ENCODE measurements around the gene ST8SIA6. TPM values are rescaled to one million over a fixed set of nuclear protein-coding genes. Genes with fewer than 3 reads are reported as not detected.
"Not testable (repeated sequence)": the region's sequence is repeated elsewhere in the genome, so short reads cannot be mapped to it uniquely, and the experiment has no call there.

Gene ST8SIA6
- total RNA-seq, 2 experiments from 2014 or later: not detected

DNA sequence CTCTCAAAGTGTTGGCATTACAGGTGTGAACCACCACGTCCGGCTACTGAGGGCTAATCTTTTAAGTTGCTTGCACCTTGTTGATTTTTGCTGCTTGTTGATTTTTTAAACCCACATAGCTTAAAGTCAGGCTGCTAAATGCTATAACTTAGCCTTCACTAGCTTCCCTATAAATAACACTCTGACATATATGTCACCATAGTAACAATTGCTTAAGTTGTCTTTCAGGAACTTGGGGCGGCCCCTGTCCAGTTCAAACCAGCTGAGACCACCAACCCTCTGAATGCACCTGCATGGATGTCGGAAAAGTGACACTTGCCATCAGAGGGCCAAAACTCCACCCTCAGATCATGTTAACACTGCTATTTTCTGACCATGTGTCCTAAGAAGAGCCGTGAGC, 47.3 kb downstream of the ST8SIA6 start:
- ChIA-PET POLR2A (no interaction called here), CTCF (ENCODE audit: unreplicated experiment) (no interaction called here)
- Histone ChIP-seq H2AFZ (ENCODE audit: low read length) (no peak overlapping the region), H4K20me1 (ENCODE audit: insufficient read depth, low read length) (no peaks in the 10 kb centered on the region), H3K79me2 (ENCODE audit: insufficient read depth, low read depth, low read length) (no peaks in the 10 kb centered on the region), H3K9me2 (ENCODE audit: insufficient read depth, low read length) (no peaks in the 10 kb centered on the region), H3K36me3 (ENCODE audit: insufficient read depth, low read length) (no peaks in the 10 kb centered on the region), H3K9me3 (ENCODE audit: low read length) (no peaks in the 10 kb centered on the region), H3K4me2 (ENCODE audit: low read length) (no peak overlapping the region), H3K4me3 (ENCODE audit: low read depth, low read length, poor library complexity, severe bottlenecking) (no peak overlapping the region), H3K4me1 (ENCODE audit: insufficient read depth, low read length, poor library complexity, severe bottlenecking) (no peaks in the 10 kb centered on the region), H3K27ac (ENCODE audit: low read depth, low read length, poor library complexity, severe bottlenecking) (no peak overlapping the region)
- intact Hi-C loops (cut with micrococcal nuclease; ENCODE audit: unreplicated experiment): no loop called here
- TF ChIP-seq, protein P1, sequence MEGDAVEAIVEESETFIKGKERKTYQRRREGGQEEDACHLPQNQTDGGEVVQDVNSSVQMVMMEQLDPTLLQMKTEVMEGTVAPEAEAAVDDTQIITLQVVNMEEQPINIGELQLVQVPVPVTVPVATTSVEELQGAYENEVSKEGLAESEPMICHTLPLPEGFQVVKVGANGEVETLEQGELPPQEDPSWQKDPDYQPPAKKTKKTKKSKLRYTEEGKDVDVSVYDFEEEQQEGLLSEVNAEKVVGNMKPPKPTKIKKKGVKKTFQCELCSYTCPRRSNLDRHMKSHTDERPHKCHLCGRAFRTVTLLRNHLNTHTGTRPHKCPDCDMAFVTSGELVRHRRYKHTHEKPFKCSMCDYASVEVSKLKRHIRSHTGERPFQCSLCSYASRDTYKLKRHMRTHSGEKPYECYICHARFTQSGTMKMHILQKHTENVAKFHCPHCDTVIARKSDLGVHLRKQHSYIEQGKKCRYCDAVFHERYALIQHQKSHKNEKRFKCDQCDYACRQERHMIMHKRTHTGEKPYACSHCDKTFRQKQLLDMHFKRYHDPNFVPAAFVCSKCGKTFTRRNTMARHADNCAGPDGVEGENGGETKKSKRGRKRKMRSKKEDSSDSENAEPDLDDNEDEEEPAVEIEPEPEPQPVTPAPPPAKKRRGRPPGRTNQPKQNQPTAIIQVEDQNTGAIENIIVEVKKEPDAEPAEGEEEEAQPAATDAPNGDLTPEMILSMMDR (conservative IDR thresholded peaks at IDR 0.05; ENCODE audit: low read length): no peak
- no peak for TF ChIP-seq EZH2phosphoT487 (IDR thresholded peaks at IDR 0.05; ENCODE audit: borderline replicate concordance, low read depth, low read length)
- no TSS peak for BruUV-seq (replicated peaks)
- DNase-seq (ENCODE audit: low spot score): no peak

DNA sequence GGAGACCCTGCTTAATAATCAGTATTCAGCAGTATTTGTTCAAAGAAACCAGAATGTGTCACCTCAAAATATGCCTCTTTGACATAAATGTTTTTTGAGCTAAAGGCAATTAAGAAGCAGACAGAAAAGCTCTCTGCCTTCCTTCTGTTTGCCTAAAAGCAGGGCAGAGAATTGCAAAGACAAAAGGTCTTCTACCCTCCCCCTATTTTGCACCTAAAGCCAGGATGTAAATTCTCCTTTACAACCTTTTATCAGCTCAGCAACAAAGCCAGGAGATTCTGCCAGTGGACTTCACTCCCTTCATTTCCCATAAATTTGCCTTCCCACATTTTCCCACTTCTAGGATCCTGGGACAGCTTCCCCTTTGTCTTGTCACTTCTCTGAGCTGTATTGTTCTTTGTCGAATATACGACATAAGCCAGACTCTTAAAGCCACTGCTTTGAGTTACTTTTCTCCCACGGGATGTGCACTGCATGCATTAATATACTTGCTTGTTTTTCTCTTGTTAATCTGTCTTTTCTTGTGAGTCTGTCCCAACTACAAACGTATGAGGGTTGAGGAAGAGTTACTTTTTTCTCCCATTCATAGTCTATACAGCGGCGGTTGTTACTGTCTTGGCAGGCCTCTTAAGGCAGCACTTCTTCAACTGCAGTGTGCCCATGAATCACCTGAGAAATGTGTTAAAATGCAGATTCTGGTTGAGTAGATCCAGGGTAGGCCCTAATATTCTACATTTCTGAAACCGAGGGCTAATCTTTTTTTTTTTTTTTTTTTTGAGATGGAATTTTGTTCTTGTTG, 48.2 kb downstream of the ST8SIA6 start:
- H3K4me2 ChIP-seq (ENCODE audit: low read length): no peak overlapping the region
- intact Hi-C loops (cut with micrococcal nuclease; ENCODE audit: unreplicated experiment): no loop called here
- no peak overlapping the region for H3K27ac ChIP-seq (ENCODE audit: low read depth, low read length, poor library complexity, severe bottlenecking)
- no peaks in the 10 kb centered on the region for H3K79me2 ChIP-seq (ENCODE audit: insufficient read depth, low read depth, low read length)
- CTCF ChIA-PET (ENCODE audit: unreplicated experiment): no interaction called here
- H3K4me3 ChIP-seq (ENCODE audit: low read depth, low read length, poor library complexity, severe bottlenecking): no peak overlapping the region
- H3K4me1 ChIP-seq (ENCODE audit: insufficient read depth, low read length, poor library complexity, severe bottlenecking): no peaks in the 10 kb centered on the region
- TF ChIP-seq, protein P1 (conservative IDR thresholded peaks at IDR 0.05; ENCODE audit: low read length): no peak
- TF ChIP-seq EZH2phosphoT487 (IDR thresholded peaks at IDR 0.05; ENCODE audit: borderline replicate concordance, low read depth, low read length): no peak
- no peak for DNase-seq (ENCODE audit: low spot score)
- no peaks in the 10 kb centered on the region for H3K9me3 ChIP-seq (ENCODE audit: low read length)
- POLR2A ChIA-PET: interaction anchor here (0.7 to 1.0 kb wide), 2 partner anchors 12 to 575 kb away, joined by 3 read pairs; no protein-coding TSS in a partner anchor
- no peaks in the 10 kb centered on the region for H3K36me3 ChIP-seq (ENCODE audit: insufficient read depth, low read length)
- no peak overlapping the region for H2AFZ ChIP-seq (ENCODE audit: low read length)
- H3K9me2 ChIP-seq (ENCODE audit: insufficient read depth, low read length): no peaks in the 10 kb centered on the region
- H4K20me1 ChIP-seq (ENCODE audit: insufficient read depth, low read length): no peaks in the 10 kb centered on the region
- no TSS peak for BruUV-seq (replicated peaks)

DNA sequence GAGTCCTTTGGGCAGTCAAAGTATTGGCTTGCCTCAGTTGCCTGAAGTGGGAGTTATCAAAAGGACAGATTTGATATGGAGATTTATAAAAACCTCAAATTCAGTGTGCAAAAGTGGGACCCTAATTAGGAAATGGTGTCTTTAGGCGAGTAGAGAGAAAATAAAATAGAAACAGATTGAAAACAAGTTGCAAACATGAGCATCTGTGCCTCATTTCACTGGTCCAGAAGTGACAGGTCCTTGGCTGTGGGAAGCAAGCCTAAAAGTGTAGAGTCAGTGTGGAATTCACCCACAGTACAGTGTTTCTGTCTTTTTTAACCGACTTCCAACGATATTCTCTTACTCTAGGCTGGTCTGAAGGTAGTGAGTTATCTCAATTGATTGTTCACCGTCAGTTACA, 51.2 kb downstream of the ST8SIA6 start:
- no peak overlapping the region for H3K4me3 ChIP-seq (ENCODE audit: low read depth, low read length, poor library complexity, severe bottlenecking)
- CTCF ChIA-PET (ENCODE audit: unreplicated experiment): no interaction called here
- H3K36me3 ChIP-seq (ENCODE audit: insufficient read depth, low read length): no peaks in the 10 kb centered on the region
- H3K4me2 ChIP-seq (ENCODE audit: low read length): no peak overlapping the region
- H4K20me1 ChIP-seq (ENCODE audit: insufficient read depth, low read length): no peaks in the 10 kb centered on the region
- H3K4me1 ChIP-seq (ENCODE audit: insufficient read depth, low read length, poor library complexity, severe bottlenecking): no peaks in the 10 kb centered on the region
- H3K27ac ChIP-seq (ENCODE audit: low read depth, low read length, poor library complexity, severe bottlenecking): no peak overlapping the region
- TF ChIP-seq, protein P1 (conservative IDR thresholded peaks at IDR 0.05; ENCODE audit: low read length): no peak
- no peak for TF ChIP-seq EZH2phosphoT487 (IDR thresholded peaks at IDR 0.05; ENCODE audit: borderline replicate concordance, low read depth, low read length)
- no TSS peak for BruUV-seq (replicated peaks)
- intact Hi-C loops (cut with micrococcal nuclease; ENCODE audit: unreplicated experiment): no loop called here
- no peak for DNase-seq (ENCODE audit: low spot score)
- H3K79me2 ChIP-seq (ENCODE audit: insufficient read depth, low read depth, low read length): no peaks in the 10 kb centered on the region
- POLR2A ChIA-PET: no interaction called here
- H3K9me2 ChIP-seq (ENCODE audit: insufficient read depth, low read length): no peaks in the 10 kb centered on the region
- no peaks in the 10 kb centered on the region for H3K9me3 ChIP-seq (ENCODE audit: low read length)
- H2AFZ ChIP-seq (ENCODE audit: low read length): no peak overlapping the region

DNA sequence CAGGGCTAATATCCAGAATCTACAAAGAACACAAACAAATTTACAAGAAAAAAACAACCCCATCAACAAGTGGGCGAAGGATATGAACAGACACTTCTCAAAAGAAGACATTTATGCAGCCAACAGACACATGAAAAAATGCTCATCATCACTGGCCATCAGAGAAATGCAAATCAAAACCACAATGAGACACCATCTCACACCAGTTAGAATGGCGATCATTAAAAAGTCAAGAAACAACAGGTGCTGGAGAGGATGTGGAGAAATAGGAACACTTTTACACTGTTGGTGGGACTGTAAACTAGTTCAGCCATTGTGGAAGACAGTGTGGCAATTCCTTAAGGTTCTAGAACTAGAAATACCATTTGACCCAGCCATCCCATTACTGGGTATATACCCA, 52.4 kb downstream of the ST8SIA6 start:
- BruUV-seq (replicated peaks); H3K9me2 ChIP-seq (ENCODE audit: insufficient read depth, low read length); POLR2A ChIA-PET; H3K9me3 ChIP-seq (ENCODE audit: low read length); H3K36me3 ChIP-seq (ENCODE audit: insufficient read depth, low read length); H3K27ac ChIP-seq (ENCODE audit: low read depth, low read length, poor library complexity, severe bottlenecking); H3K4me1 ChIP-seq (ENCODE audit: insufficient read depth, low read length, poor library complexity, severe bottlenecking); H3K4me3 ChIP-seq (ENCODE audit: low read depth, low read length, poor library complexity, severe bottlenecking); intact Hi-C loops (cut with micrococcal nuclease; ENCODE audit: unreplicated experiment); DNase-seq (ENCODE audit: low spot score); H2AFZ ChIP-seq (ENCODE audit: low read length); CTCF ChIA-PET (ENCODE audit: unreplicated experiment); H3K79me2 ChIP-seq (ENCODE audit: insufficient read depth, low read depth, low read length); H4K20me1 ChIP-seq (ENCODE audit: insufficient read depth, low read length); H3K4me2 ChIP-seq (ENCODE audit: low read length): not testable (repeated sequence)
